DMS79 (cell line): ENCODE results near the gene DGCR6L.
"Not testable (repeated sequence)": the region's sequence is repeated elsewhere in the genome, so short reads cannot be mapped to it uniquely, and the experiment has no call there.

Experiments
- DNase-seq: peaks from one replicate; lab custom pipeline; 2025; lab: John Stamatoyannopoulos, UW

The DGCR6L gene

GRCh38 chr22:20319745-20320658, at the start of gene DGCR6L:
TSS of gene DGCR6L (minus strand) at chr22:20320060. CDS start at chr22:20319988, 72 bp downstream.
- peak; percentile 62 for DNase-seq

GRCh38 chr22:20368875-20369274, 49.0 kb upstream of the DGCR6L start:
- DNase-seq, result not testable (repeated sequence)

- not testable (repeated sequence) for DNase-seq
Observed at GRCh38 chr22:20366841-20367240, 47.0 kb upstream of the DGCR6L start.

GRCh38 chr22:20364335-20365260, 44.7 kb upstream of the DGCR6L start:
- not testable (repeated sequence) for DNase-seq

GRCh38 chr22:20362403-20362802, 42.5 kb upstream of the DGCR6L start:
- not testable (repeated sequence) for DNase-seq

- not testable (repeated sequence) for DNase-seq
Observed at GRCh38 chr22:20361752-20362229, 41.9 kb upstream of the DGCR6L start.

- DNase-seq, result not testable (repeated sequence)
Observed at GRCh38 chr22:20360866-20361751, 41.2 kb upstream of the DGCR6L start.

GRCh38 chr22:20360261-20360660, 40.4 kb upstream of the DGCR6L start:
- not testable (repeated sequence) for DNase-seq

- not testable (repeated sequence) for DNase-seq
Observed at GRCh38 chr22:20358503-20359239, 38.8 kb upstream of the DGCR6L start.

- DNase-seq, result not testable (repeated sequence)
Observed at GRCh38 chr22:20357967-20358366, 38.1 kb upstream of the DGCR6L start.

GRCh38 chr22:20356906-20357305, 37.0 kb upstream of the DGCR6L start:
- DNase-seq, result not testable (repeated sequence)

GRCh38 chr22:20355939-20356636, 36.2 kb upstream of the DGCR6L start:
- not testable (repeated sequence) for DNase-seq

- no peak for DNase-seq
Observed at GRCh38 chr22:20354238-20354975, 34.5 kb upstream of the DGCR6L start.

- not testable (repeated sequence) for DNase-seq
Observed at GRCh38 chr22:20352536-20352935, 32.7 kb upstream of the DGCR6L start.

- not testable (repeated sequence) for DNase-seq
Observed at GRCh38 chr22:20346553-20346952, 26.7 kb upstream of the DGCR6L start.

GRCh38 chr22:20338291-20338690, 18.4 kb upstream of the DGCR6L start:
- not testable (repeated sequence) for DNase-seq

- not testable (repeated sequence) for DNase-seq
Observed at GRCh38 chr22:20337807-20338206, 17.9 kb upstream of the DGCR6L start.

- DNase-seq, result not testable (repeated sequence)
Observed at GRCh38 chr22:20336561-20336960, 16.7 kb upstream of the DGCR6L start.

- not testable (repeated sequence) for DNase-seq
Observed at GRCh38 chr22:20328569-20328930, 8.7 kb upstream of the DGCR6L start.
